Stimulated activated effector memory CD8-positive, alpha-beta T cell treated with anti-CD3 and anti-CD28 coated beads, Interleukin-12 subunit alpha, Interleukin-12 subunit beta, amount 100 ng/mL, for 72 hours (primary cell): ENCODE results near the gene ATOSA.

ENCODE experiments used
- ATAC-seq: fragments of 150-1000 bp; cut with Tn5 transposase; 2 replicates; pipeline ENCODE4 v1.10.0; 2021
- DNase-seq, 2 donors: peaks; one replicate each; pipeline ENCODE4 v3.0.0; 2021 to 2022; ENCODE audit warnings: low spot score in 2 of 2
- H3K27ac Mint-ChIP-seq: one replicate; pipeline ENCODE4 v1.8.0; 2022; ENCODE audit warnings: mild to moderate bottlenecking, mixed read lengths
- H3K36me3 Mint-ChIP-seq: one replicate; pipeline ENCODE4 v1.8.0; 2022; ENCODE audit warnings: mild to moderate bottlenecking, mixed read lengths
- H3K4me1 Mint-ChIP-seq: one replicate; pipeline ENCODE4 v1.8.0; 2022; ENCODE audit warnings: mixed read lengths
- H3K4me3 Mint-ChIP-seq: one replicate; pipeline ENCODE4 v1.8.0; 2022; ENCODE audit warnings: mild to moderate bottlenecking, mixed read lengths
- H3K9me3 Mint-ChIP-seq: one replicate; pipeline ENCODE4 v1.8.0; 2022; ENCODE audit warnings: mixed read lengths

Gene ATOSA

GRCh38 chr15:52679232-52680040 lies at the start of gene ATOSA:
Gene ATOSA (minus strand): TSS chr15:52679388. CDS start chr15:52678021, 1,367 bp downstream.
- H3K4me1 Mint-ChIP-seq, result peaks cover 34% of the 10 kb centered on the region
- peak; percentile 94 for ATAC-seq
- H3K9me3 Mint-ChIP-seq, result no peaks in the 10 kb centered on the region

GRCh38 chr15:52728899-52729298 lies 49.7 kb upstream of the ATOSA start:
- Mint-ChIP-seq H3K36me3 (no peaks in the 10 kb centered on the region), H3K4me3 (no peak overlapping the region), H3K9me3 (no peaks in the 10 kb centered on the region), H3K4me1 (peaks cover 8% of the 10 kb centered on the region), H3K27ac (no peak overlapping the region)
- DNase-seq (no peak), ATAC-seq (no peak)

More at GRCh38 chr15:52679232-52680040, at the start of gene ATOSA:
- DNase-seq, result peak; percentile 81 to 94
- peaks cover 38% of the 10 kb centered on the region for H3K36me3 Mint-ChIP-seq
- peak within 1 kb of the TSS; percentile 98 for H3K27ac Mint-ChIP-seq
- H3K4me3 Mint-ChIP-seq, result peak within 1 kb of the TSS; percentile 98

GRCh38 chr15:52727815-52728214 lies 48.6 kb upstream of the ATOSA start:
- no peak overlapping the region for H3K27ac Mint-ChIP-seq
- ATAC-seq (no peak), DNase-seq (no peak)
- no peaks in the 10 kb centered on the region for H3K9me3 Mint-ChIP-seq
- peaks cover 8% of the 10 kb centered on the region for H3K4me1 Mint-ChIP-seq
- no peaks in the 10 kb centered on the region for H3K36me3 Mint-ChIP-seq
- no peak overlapping the region for H3K4me3 Mint-ChIP-seq

- DNase-seq (no peak), ATAC-seq (no peak)
- Mint-ChIP-seq H3K4me1 (peaks cover 8% of the 10 kb centered on the region), H3K9me3 (no peaks in the 10 kb centered on the region), H3K4me3 (no peak overlapping the region), H3K27ac (no peak overlapping the region), H3K36me3 (no peaks in the 10 kb centered on the region)
These were observed 47.0 kb upstream of the ATOSA start for GRCh38 chr15:52726195-52726594.

GRCh38 chr15:52718551-52718950 lies 39.4 kb upstream of the ATOSA start:
- no peak overlapping the region for H3K27ac Mint-ChIP-seq
- H3K4me1 Mint-ChIP-seq, result no peaks in the 10 kb centered on the region
- ATAC-seq (no peak), DNase-seq (no peak)
- no peak overlapping the region for H3K4me3 Mint-ChIP-seq
- H3K9me3 Mint-ChIP-seq, result no peaks in the 10 kb centered on the region
- H3K36me3 Mint-ChIP-seq, result no peaks in the 10 kb centered on the region

- H3K27ac Mint-ChIP-seq, result no peak overlapping the region
- no peak for ATAC-seq
- no peak overlapping the region for H3K4me3 Mint-ChIP-seq
- DNase-seq, result no peak
- no peaks in the 10 kb centered on the region for H3K36me3 Mint-ChIP-seq
- H3K9me3 Mint-ChIP-seq, result no peaks in the 10 kb centered on the region
- no peaks in the 10 kb centered on the region for H3K4me1 Mint-ChIP-seq
These were observed 38.7 kb upstream of the ATOSA start for GRCh38 chr15:52717924-52718323.

- DNase-seq (no peak), ATAC-seq (no peak)
- H3K4me1 Mint-ChIP-seq, result no peaks in the 10 kb centered on the region
- H3K36me3 Mint-ChIP-seq, result no peaks in the 10 kb centered on the region
- no peak overlapping the region for H3K4me3 Mint-ChIP-seq
- H3K27ac Mint-ChIP-seq, result no peak overlapping the region
- no peaks in the 10 kb centered on the region for H3K9me3 Mint-ChIP-seq
These were observed 38.3 kb upstream of the ATOSA start for GRCh38 chr15:52717481-52717880.

GRCh38 chr15:52716536-52716935 lies 37.3 kb upstream of the ATOSA start:
- Mint-ChIP-seq H3K9me3 (no peaks in the 10 kb centered on the region), H3K27ac (no peak overlapping the region), H3K4me1 (no peaks in the 10 kb centered on the region), H3K36me3 (no peaks in the 10 kb centered on the region), H3K4me3 (no peak overlapping the region)
- ATAC-seq, result no peak
- no peak for DNase-seq

GRCh38 chr15:52715411-52715810 lies 36.2 kb upstream of the ATOSA start:
- peaks cover 4% of the 10 kb centered on the region for H3K4me1 Mint-ChIP-seq
- H3K36me3 Mint-ChIP-seq, result no peaks in the 10 kb centered on the region
- no peak for ATAC-seq
- peaks cover 3% of the 10 kb centered on the region for H3K9me3 Mint-ChIP-seq
- H3K27ac Mint-ChIP-seq, result no peak overlapping the region
- H3K4me3 Mint-ChIP-seq, result no peak overlapping the region
- no peak for DNase-seq

- DNase-seq (no peak), ATAC-seq (no peak)
- H3K36me3 Mint-ChIP-seq, result no peaks in the 10 kb centered on the region
- H3K4me1 Mint-ChIP-seq, result peaks cover 9% of the 10 kb centered on the region
- H3K4me3 Mint-ChIP-seq, result no peak overlapping the region
- H3K27ac Mint-ChIP-seq, result no peak overlapping the region
- peaks cover 3% of the 10 kb centered on the region for H3K9me3 Mint-ChIP-seq
These were observed 35.8 kb upstream of the ATOSA start for GRCh38 chr15:52714968-52715367.

- Mint-ChIP-seq H3K9me3 (peaks cover 3% of the 10 kb centered on the region), H3K27ac (peak overlapping the region; percentile 41), H3K4me1 (peaks cover 9% of the 10 kb centered on the region), H3K4me3 (no peak overlapping the region), H3K36me3 (no peaks in the 10 kb centered on the region)
- ATAC-seq, result peak; percentile 96
- DNase-seq, result no peak
These were observed 31.7 kb upstream of the ATOSA start for GRCh38 chr15:52710708-52711389.

- Mint-ChIP-seq H3K9me3 (peaks cover 3% of the 10 kb centered on the region), H3K36me3 (no peaks in the 10 kb centered on the region), H3K27ac (peak overlapping the region; percentile 41), H3K4me1 (peaks cover 9% of the 10 kb centered on the region), H3K4me3 (no peak overlapping the region)
- DNase-seq, result no peak
- peak; percentile 38 for ATAC-seq
These were observed 31.0 kb upstream of the ATOSA start for GRCh38 chr15:52710050-52710707.

GRCh38 chr15:52709187-52709981 lies 30.2 kb upstream of the ATOSA start:
- DNase-seq, result no peak
- H3K4me3 Mint-ChIP-seq, result no peak overlapping the region
- ATAC-seq, result peak; percentile 38
- no peak overlapping the region for H3K27ac Mint-ChIP-seq
- no peaks in the 10 kb centered on the region for H3K36me3 Mint-ChIP-seq
- peaks cover 9% of the 10 kb centered on the region for H3K4me1 Mint-ChIP-seq
- peaks cover 3% of the 10 kb centered on the region for H3K9me3 Mint-ChIP-seq

- Mint-ChIP-seq H3K36me3 (no peaks in the 10 kb centered on the region), H3K9me3 (peaks cover 3% of the 10 kb centered on the region), H3K4me1 (peaks cover 9% of the 10 kb centered on the region), H3K27ac (no peak overlapping the region), H3K4me3 (no peak overlapping the region)
- ATAC-seq, result no peak
- DNase-seq, result no peak
These were observed 26.9 kb upstream of the ATOSA start for GRCh38 chr15:52706091-52706490.

GRCh38 chr15:52702390-52702789 lies 23.2 kb upstream of the ATOSA start:
- no peak overlapping the region for H3K27ac Mint-ChIP-seq
- H3K4me1 Mint-ChIP-seq, result no peaks in the 10 kb centered on the region
- DNase-seq, result no peak
- no peak for ATAC-seq
- no peaks in the 10 kb centered on the region for H3K9me3 Mint-ChIP-seq
- no peak overlapping the region for H3K4me3 Mint-ChIP-seq
- no peaks in the 10 kb centered on the region for H3K36me3 Mint-ChIP-seq
